Upper lobe of left lung (tissue), 4 donors: ENCODE results near the gene CLK1.

ENCODE experiments used
- POLR2AphosphoS5 ChIP-seq, 2 donors: sonication (generic); formaldehyde crosslinking; IDR thresholded peaks; one replicate each; pipeline ENCODE4 v1.5.1; 2017; ENCODE audit warnings: antibody characterized with exemption in 2 of 2
- TF ChIP-seq, protein P1 (sequence below), 6 experiments: fragments of 450-650 bp in 4 of 6; fragments of 200-600 bp in 2 of 6; sonication (generic) in 2 of 6; IDR thresholded peaks; one replicate each; pipeline ENCODE4 v1.5.1; 2016 to 2019; ENCODE audit warnings: antibody characterized with exemption in 6 of 6

DNA sequence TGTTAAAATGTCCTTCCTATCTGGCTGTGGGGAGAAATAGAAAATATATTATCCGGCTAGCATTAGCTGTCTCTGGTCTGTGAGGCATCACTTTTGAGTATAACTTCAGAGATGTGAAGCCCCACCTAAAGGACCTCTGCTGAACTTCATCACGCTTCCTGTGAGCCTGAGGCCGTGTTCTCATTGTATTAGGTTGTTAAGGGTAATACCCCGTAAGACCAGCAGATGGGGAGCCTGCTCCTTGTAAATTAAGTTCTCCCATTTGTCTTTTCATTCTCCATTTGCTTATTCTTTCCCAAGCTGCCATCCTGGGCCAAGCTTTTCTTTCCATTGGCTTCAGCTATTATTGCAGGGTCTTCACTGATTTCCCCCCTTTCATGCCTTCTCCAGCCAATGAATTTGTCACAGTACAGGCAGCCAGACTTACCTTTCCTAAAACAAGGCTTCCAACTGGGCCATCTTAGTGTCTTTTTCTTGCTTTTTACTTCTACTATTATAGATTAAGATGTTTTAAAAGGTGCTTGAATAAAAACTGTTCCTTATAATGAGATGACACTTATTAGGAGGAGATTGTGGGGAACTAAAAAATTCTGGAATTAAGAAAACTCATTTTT is 37.1 kb upstream of the CLK1 start:
- TF ChIP-seq, protein P1, sequence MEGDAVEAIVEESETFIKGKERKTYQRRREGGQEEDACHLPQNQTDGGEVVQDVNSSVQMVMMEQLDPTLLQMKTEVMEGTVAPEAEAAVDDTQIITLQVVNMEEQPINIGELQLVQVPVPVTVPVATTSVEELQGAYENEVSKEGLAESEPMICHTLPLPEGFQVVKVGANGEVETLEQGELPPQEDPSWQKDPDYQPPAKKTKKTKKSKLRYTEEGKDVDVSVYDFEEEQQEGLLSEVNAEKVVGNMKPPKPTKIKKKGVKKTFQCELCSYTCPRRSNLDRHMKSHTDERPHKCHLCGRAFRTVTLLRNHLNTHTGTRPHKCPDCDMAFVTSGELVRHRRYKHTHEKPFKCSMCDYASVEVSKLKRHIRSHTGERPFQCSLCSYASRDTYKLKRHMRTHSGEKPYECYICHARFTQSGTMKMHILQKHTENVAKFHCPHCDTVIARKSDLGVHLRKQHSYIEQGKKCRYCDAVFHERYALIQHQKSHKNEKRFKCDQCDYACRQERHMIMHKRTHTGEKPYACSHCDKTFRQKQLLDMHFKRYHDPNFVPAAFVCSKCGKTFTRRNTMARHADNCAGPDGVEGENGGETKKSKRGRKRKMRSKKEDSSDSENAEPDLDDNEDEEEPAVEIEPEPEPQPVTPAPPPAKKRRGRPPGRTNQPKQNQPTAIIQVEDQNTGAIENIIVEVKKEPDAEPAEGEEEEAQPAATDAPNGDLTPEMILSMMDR (IDR thresholded peaks at IDR 0.05) = peak; percentile 72 to 89 (median 82)
- TF ChIP-seq POLR2AphosphoS5 (IDR thresholded peaks at IDR 0.05) = no peak
